ENCODE measurements around the gene SRSF2.
"Not testable (repeated sequence)": the region's sequence is repeated elsewhere in the genome, so short reads cannot be mapped to it uniquely, and the experiment has no call there.

Gene SRSF2

GRCh38 chr17:76742958-76743357 lies 5.8 kb upstream of the SRSF2 start:
- Histone ChIP-seq H3K9me3 (ENCODE audit: insufficient read depth, low read length, severe bottlenecking) (no peaks in the 10 kb centered on the region), H3K36me3 (ENCODE audit: insufficient read depth, low read length) (peaks cover 49% of the 10 kb centered on the region), H3K4me1 (ENCODE audit: insufficient read depth, low read length) (peaks cover 23% of the 10 kb centered on the region), H3K4me3 (ENCODE audit: low read depth in 1 of 2, low read length in 2 of 2) (no peak overlapping the region), H3K4me2 (ENCODE audit: insufficient read depth, low read length) (no peak overlapping the region), H3K79me2 (ENCODE audit: insufficient read depth, low read length) (peaks cover 30% of the 10 kb centered on the region), H3K27ac (ENCODE audit: low read length) (no peak overlapping the region), H3K9ac (ENCODE audit: low read depth, low read length) (no peak overlapping the region), H2AFZ (ENCODE audit: low read depth, low read length) (no peak overlapping the region), H4K20me1 (ENCODE audit: insufficient read depth, low read length) (no peaks in the 10 kb centered on the region), H3K27me3 (ENCODE audit: insufficient read depth, low read length, poor library complexity) (no peaks in the 10 kb centered on the region)
- ATAC-seq (ENCODE audit: insufficient read depth, low read depth) (no peak), DNase-seq (no peak)
- TF ChIP-seq, protein P1, sequence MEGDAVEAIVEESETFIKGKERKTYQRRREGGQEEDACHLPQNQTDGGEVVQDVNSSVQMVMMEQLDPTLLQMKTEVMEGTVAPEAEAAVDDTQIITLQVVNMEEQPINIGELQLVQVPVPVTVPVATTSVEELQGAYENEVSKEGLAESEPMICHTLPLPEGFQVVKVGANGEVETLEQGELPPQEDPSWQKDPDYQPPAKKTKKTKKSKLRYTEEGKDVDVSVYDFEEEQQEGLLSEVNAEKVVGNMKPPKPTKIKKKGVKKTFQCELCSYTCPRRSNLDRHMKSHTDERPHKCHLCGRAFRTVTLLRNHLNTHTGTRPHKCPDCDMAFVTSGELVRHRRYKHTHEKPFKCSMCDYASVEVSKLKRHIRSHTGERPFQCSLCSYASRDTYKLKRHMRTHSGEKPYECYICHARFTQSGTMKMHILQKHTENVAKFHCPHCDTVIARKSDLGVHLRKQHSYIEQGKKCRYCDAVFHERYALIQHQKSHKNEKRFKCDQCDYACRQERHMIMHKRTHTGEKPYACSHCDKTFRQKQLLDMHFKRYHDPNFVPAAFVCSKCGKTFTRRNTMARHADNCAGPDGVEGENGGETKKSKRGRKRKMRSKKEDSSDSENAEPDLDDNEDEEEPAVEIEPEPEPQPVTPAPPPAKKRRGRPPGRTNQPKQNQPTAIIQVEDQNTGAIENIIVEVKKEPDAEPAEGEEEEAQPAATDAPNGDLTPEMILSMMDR (IDR thresholded peaks at IDR 0.05; ENCODE audit: borderline replicate concordance, extremely low read depth, low read length, poor library complexity, severe bottlenecking) = no peak
- no peak for TF ChIP-seq EZH2 (IDR thresholded peaks at IDR 0.05; ENCODE audit: borderline replicate concordance, low read depth, low read length, severe bottlenecking)

DNA sequence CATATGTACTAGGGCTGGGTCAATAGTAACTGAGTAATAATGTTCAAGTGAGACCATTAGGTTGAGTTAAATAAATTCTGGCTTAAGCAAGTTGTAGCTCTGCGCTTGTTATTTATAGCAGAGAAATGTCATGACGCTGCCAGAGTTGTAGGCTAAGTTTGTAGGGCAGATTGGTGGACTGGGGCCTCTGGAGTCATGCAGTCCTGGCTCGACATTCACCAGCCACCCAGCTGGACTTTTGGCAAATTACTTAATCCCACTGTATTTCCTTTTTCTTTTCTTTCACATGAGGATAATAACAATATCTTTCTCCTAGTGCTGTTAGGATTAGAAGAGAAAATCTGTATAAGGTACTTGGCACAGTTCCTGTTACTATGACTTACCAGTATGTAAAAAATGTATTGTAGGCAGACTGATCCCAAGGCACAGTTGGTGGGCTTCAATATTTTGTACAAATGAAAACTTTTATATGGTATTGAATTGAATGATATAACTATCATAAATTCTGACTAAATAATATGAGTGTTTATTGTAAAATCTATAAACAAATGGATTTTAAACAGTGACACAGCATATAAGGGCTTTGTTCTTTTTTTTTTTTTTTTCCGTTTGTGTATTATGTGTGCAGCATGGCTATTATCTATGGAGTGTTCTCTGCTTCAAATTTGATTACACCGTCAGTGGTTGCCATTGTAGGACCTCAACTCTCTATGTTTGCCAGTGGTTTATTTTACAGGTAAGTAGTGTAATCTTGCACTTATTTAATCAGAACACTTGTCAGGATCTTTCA lies 3.4 kb upstream of the SRSF2 start:
- TF ChIP-seq EZH2 (IDR thresholded peaks at IDR 0.05; ENCODE audit: borderline replicate concordance, low read depth, low read length, severe bottlenecking) = no peak
- TF ChIP-seq, protein P1 (IDR thresholded peaks at IDR 0.05; ENCODE audit: borderline replicate concordance, extremely low read depth, low read length, poor library complexity, severe bottlenecking) = no peak
- no peaks in the 10 kb centered on the region for H3K27me3 ChIP-seq (ENCODE audit: insufficient read depth, low read length, poor library complexity)
- ATAC-seq (ENCODE audit: insufficient read depth, low read depth) (no peak), DNase-seq (no peak)
- no peak overlapping the region for H2AFZ ChIP-seq (ENCODE audit: low read depth, low read length)
- no peak overlapping the region for H3K27ac ChIP-seq (ENCODE audit: low read length)
- no peaks in the 10 kb centered on the region for H3K9me3 ChIP-seq (ENCODE audit: insufficient read depth, low read length, severe bottlenecking)
- H3K4me2 ChIP-seq (ENCODE audit: insufficient read depth, low read length) = peak overlapping the region; percentile 29; the same call in 1 of the 2 replicates
- H3K4me1 ChIP-seq (ENCODE audit: insufficient read depth, low read length) = peaks cover 23% of the 10 kb centered on the region
- H3K79me2 ChIP-seq (ENCODE audit: insufficient read depth, low read length) = peaks cover 47% of the 10 kb centered on the region
- H3K36me3 ChIP-seq (ENCODE audit: insufficient read depth, low read length) = peaks cover 55% of the 10 kb centered on the region
- no peak overlapping the region for H3K4me3 ChIP-seq (ENCODE audit: low read depth in 1 of 2, low read length in 2 of 2)
- 0 out of 2 replicates have a peak overlapping the region, but pooled peaks have one; percentile 8 for H3K9ac ChIP-seq (ENCODE audit: low read depth, low read length)
- H4K20me1 ChIP-seq (ENCODE audit: insufficient read depth, low read length) = peaks cover 11% of the 10 kb centered on the region

GRCh38 chr17:76739568-76740115 lies 2.5 kb upstream of the SRSF2 start:
- H2AFZ ChIP-seq (ENCODE audit: low read depth, low read length); H3K27me3 ChIP-seq (ENCODE audit: insufficient read depth, low read length, poor library complexity); H3K9me3 ChIP-seq (ENCODE audit: insufficient read depth, low read length, severe bottlenecking); DNase-seq; ATAC-seq (ENCODE audit: insufficient read depth, low read depth); H3K27ac ChIP-seq (ENCODE audit: low read length): not testable (repeated sequence)
- Histone ChIP-seq H3K4me1 (ENCODE audit: insufficient read depth, low read length) (peaks cover 32% of the 10 kb centered on the region), H3K36me3 (ENCODE audit: insufficient read depth, low read length) (peaks cover 55% of the 10 kb centered on the region), H3K4me3 (ENCODE audit: low read depth in 1 of 2, low read length in 2 of 2) (peak overlapping the region in 1 of 2 experiments; percentile 84; a peak in 1 of 4 replicates), H3K79me2 (ENCODE audit: insufficient read depth, low read length) (peaks cover 55% of the 10 kb centered on the region), H4K20me1 (ENCODE audit: insufficient read depth, low read length) (peaks cover 20% of the 10 kb centered on the region), H3K4me2 (ENCODE audit: insufficient read depth, low read length) (peak overlapping the region; percentile 77), H3K9ac (ENCODE audit: low read depth, low read length) (peak overlapping the region; percentile 92; the same call in 1 of the 2 replicates)

GRCh38 chr17:76738468-76738850 lies 1.3 kb upstream of the SRSF2 start:
- no peak for DNase-seq
- no peaks in the 10 kb centered on the region for H3K27me3 ChIP-seq (ENCODE audit: insufficient read depth, low read length, poor library complexity)
- H3K9me3 ChIP-seq (ENCODE audit: insufficient read depth, low read length, severe bottlenecking) = no peaks in the 10 kb centered on the region
- H3K4me2 ChIP-seq (ENCODE audit: insufficient read depth, low read length) = peak overlapping the region; percentile 77
- peaks cover 67% of the 10 kb centered on the region for H3K79me2 ChIP-seq (ENCODE audit: insufficient read depth, low read length)
- H3K36me3 ChIP-seq (ENCODE audit: insufficient read depth, low read length) = peaks cover 55% of the 10 kb centered on the region
- H3K4me1 ChIP-seq (ENCODE audit: insufficient read depth, low read length) = peaks cover 44% of the 10 kb centered on the region
- H4K20me1 ChIP-seq (ENCODE audit: insufficient read depth, low read length) = peaks cover 32% of the 10 kb centered on the region
- TF ChIP-seq EZH2 (IDR thresholded peaks at IDR 0.05; ENCODE audit: borderline replicate concordance, low read depth, low read length, severe bottlenecking) = no peak
- TF ChIP-seq, protein P1 (IDR thresholded peaks at IDR 0.05; ENCODE audit: borderline replicate concordance, extremely low read depth, low read length, poor library complexity, severe bottlenecking) = no peak
- H2AFZ ChIP-seq (ENCODE audit: low read depth, low read length) = peak overlapping the region; percentile 91
- peak overlapping the region; percentile 100 for H3K27ac ChIP-seq (ENCODE audit: low read length)
- ATAC-seq (ENCODE audit: insufficient read depth, low read depth) = no peak
- H3K9ac ChIP-seq (ENCODE audit: low read depth, low read length) = peak overlapping the region; percentile 92
- peak overlapping the region; percentile 78 to 84 for H3K4me3 ChIP-seq (ENCODE audit: low read depth in 1 of 2, low read length in 2 of 2)

Data from DND-41 (cell line).